Left renal cortex interstitium (tissue), 4 donors: ENCODE measurements around the gene PLCG1. TPM values are rescaled to one million over a fixed set of nuclear protein-coding genes. Genes with fewer than 3 reads are reported as not detected.

Experiments
- DNase-seq, 4 donors: peaks; one replicate each; pipeline ENCODE4 v3.0.0-alpha.2; 2013; ENCODE audit warnings: low read depth in 4 of 4, low spot score in 2 of 4, missing footprints in 1 of 4
- polyA plus RNA-seq, 4 donors: library from polyadenylated mRNA; unstranded; fragments of 120-200 nt; gene quantifications; one replicate each; pipeline ENCODE4 v1.2.1, GENCODE V29; 2013; ENCODE audit not compliant: insufficient read length in 4 of 4

PLCG1 gene
- polyA plus RNA-seq, 4 donors = 116 to 228 (median 156) TPM

DNA sequence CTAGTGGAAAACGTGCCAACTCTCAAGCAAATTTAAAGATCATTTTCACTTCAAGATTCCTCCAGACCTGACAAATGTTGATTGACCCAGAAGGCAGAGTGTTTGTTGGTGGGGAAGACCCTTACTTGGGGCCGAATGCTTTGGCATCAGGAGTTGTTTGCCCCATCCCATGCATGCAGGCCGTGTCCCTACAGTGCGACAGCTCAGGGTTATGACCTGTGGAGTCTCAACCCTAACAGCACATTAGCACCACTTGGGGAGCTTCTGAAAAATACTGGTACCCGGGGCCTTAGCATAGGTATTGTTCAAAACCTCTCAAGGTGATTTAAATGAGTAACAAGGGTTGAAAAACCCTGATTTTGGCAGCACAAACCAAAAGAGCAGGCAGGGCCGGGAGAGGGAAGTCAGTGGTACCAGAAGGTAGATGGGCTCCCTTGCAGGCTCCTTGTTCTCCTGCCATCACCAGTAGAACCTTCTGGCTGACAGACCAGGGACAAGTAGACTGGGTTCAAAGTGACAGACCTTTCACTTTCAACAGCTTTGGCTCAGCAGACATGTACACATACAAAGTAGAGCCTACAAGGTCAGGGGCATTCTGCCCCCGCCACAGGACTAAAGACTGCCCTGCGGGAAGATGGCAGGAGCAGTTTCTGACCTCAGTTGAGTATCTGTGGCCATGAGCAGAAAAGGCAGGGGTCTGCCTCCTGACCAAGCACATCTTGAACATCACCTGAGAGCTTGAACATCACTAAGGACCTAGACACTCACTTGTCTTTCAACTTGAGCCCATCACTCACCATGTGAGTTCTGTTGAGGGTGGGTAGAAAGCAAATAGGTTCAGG is 39.6 kb downstream of the PLCG1 start:
- no peak for DNase-seq

DNA sequence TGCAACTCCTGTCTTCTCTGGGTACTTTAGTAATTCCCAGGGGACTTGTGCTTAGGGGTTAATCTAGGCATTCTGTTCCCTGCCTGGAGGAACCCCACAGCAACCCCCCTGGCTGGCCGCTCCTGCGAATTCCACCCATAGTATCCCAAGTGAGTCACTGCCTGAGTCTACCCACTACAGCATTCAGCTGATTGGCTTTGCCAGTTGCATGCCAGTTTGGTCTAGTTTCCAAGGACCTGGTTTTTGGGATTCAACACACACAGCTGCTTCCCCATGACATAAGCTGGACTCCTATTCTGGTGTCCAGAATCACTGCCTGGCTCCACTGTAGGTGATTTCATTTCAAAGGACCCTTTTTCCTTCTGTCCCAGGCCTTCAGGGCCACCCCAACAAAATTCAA is 40.3 kb downstream of the PLCG1 start:
- no peak for DNase-seq

DNA sequence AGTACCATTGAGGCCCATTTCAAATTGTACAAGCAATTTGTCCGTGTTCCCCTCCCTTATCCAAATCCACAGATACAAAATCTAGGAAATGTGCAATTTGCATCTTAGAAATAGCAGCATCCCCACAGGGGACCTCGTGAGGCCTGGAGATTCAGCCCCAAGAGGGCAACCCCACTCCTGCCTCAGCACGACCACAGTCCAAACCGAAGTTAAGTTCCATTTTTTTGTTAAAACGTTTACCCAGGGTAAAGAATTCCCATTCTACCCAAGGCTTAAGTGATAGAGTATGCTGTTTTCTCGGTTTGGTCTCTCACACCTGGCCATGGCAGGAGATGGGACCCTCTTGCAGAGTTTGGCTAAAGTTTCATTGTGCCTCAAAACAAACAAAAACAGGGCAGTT is 41.2 kb downstream of the PLCG1 start:
- no peak for DNase-seq

DNA sequence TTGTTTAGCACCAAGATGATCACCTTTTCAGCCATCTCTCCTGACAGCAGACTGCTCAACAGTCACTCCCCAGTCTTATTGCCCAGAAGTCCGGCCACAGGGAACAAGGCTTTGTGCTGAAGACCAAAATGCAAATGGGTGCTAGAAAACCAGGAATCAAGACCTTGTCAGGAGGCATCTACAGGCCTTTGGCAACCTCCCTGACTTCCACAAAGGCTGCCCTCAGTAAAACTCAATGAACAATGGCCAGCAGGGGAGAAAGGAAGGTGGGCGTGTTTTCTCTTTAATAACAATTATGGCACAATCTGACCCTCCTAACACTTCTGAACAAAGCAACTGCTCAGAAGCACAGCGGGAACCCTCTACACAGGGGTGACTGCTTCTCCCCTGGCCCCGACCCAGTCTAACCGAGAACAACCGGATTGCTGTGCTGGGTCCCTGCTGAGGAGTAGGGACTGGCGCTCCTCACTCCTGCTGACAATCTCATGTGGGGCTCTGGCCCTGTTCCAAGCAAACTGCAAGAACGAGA is 41.6 kb downstream of the PLCG1 start:
- no peak for DNase-seq

DNA sequence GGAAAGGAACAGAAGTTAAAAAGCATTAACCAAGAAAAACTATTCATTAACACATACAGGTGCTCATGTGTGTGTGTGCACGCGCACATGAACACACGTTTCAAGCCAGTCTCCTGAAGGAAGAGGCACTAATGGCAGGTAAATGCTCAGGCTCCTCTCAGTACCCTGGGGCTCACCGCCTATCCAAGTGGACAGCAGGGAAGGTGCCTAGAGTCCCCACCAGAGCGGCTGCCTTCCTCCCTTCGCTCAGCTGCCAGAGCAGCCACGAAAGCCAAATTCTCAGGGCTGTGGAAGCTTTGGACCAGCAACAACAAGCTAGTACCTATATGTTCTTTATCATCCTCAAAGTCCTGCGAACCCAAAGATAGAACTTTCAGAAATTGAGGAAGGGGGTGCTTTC is 42.6 kb downstream of the PLCG1 start:
- no peak for DNase-seq

DNA sequence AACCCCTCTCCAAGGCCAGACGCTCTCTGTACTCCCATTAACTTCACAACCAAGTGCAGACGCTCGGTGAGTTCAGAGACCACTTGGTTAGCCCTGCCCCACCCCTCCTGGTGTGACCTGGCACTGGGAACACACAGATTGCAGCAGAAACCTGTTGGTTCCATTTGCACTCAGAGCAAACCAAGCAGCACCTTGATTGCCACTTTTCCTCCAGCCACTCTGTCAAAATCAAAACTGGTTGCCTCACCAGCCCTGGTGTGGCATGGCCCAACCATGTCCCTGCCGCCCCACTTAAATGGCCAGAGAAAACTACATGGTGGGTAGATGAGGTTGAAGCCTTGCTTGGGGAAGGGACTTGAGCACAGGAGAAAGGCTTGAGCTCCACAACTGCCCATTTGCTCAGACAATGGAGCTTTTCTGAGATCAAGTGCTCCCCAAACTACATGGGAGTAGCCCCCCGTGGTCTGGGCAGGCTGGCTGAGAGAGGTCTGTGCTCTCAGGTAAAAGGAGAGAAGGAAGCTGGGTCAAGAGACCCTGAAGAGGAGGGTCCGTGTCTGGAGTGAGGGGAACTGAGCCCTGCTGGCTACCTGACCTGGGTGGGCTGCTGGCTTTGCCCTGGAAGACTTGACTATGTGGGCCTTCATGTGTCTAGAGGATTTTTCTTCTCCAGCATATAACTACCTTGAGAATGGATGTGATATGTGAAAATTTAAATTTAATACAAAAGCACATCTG is 43.4 kb downstream of the PLCG1 start:
- DNase-seq = no peak

DNA sequence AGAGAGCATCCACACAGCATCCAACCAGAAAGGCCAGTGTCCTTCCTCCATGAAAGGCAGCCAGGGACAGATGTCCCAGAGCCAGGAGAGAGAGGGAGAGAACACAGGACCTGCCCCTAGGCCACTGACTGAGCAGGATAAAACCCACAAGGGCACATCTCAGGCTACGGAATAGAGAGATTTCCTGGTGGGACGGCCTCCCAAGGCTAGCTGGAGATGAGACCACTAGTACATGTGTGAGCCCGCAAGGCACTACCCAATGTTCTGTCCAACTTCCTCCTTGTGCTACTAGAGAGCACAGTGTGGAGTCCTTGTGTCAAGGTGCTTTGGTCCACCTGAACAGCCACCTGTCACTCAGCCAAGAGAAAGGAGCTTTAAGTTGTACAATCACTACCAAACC is 44.2 kb downstream of the PLCG1 start:
- no peak for DNase-seq

DNA sequence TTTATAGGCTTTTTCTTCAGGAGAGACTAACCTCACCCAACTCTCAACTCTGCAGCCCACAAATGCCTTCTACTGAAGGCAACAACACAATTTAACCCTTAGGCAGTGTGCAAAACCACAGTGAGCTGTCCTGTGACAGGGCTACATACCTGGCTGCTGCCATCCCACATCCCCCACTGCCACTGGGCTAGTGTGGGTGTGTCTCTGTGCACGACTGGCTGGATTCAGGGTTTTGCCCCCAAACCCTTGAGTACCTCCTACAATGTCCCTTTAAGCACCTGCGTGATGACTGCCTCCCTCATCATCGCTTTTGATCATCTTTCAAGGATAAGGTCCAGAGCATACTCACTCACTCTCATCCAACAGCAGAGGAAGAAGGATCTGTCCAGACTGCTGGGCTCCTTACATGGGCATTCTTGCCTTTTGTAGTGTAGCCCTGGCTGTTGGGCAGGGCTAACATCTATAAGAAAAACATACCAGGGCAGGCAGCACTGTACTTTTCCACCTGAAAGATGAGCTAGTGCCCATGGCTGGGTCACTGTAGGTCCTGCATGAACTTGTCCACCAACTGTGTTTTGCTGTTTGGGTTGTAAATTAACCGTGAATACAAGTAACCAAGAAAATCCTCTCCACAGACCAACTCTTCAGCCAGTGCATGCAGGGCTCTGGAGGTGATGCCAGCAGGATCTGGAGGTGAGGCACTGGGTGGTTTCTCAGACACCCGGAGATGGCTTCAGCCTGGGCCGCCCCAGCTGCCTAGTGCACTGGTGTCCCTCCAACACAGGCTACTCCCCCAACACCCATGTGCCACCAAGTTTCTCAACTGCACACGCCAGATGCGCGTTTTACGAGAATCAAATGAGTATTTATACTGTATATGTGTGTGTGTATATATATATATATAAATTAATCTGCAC is 45.2 kb downstream of the PLCG1 start:
- no peak for DNase-seq

DNA sequence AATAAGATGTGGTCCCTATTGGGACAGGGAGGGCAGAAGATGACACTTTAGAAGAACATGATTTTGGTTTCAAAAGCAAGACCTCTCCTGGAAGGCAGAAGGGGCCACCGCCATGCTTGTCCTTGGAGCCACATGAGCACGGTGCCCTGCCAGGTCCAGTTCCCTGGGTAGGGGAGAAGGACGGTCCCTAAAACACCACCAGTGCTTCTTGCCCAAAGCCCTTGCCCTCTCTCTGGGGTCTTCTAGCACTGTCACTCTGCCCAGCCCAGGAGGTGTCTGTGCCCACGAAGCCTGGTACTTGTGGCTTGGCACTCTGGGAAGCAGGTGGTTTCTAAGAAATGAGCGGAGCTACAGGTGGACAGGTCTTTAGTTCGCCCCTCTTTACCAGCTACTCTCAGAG is 46.0 kb downstream of the PLCG1 start:
- no peak for DNase-seq

DNA sequence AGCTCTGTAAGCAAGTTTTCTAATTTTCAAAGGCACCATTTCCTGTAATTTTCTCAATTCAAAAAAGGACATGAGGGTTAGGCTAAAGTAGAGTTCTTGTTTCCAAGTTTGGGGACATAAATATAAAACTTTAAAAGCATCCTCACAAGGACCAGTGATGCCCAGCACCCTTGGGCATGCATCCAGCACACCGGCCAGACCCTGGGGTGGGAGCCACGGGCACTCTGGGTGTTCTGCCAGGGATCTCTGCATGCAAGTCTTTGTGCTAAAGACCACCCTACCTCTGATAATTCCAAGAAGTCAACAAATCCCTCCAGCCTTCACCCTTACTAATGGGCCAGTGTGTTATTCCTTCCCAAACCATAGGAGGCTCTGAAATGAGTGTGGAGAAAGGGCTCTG is 46.5 kb downstream of the PLCG1 start:
- DNase-seq = no peak

DNA sequence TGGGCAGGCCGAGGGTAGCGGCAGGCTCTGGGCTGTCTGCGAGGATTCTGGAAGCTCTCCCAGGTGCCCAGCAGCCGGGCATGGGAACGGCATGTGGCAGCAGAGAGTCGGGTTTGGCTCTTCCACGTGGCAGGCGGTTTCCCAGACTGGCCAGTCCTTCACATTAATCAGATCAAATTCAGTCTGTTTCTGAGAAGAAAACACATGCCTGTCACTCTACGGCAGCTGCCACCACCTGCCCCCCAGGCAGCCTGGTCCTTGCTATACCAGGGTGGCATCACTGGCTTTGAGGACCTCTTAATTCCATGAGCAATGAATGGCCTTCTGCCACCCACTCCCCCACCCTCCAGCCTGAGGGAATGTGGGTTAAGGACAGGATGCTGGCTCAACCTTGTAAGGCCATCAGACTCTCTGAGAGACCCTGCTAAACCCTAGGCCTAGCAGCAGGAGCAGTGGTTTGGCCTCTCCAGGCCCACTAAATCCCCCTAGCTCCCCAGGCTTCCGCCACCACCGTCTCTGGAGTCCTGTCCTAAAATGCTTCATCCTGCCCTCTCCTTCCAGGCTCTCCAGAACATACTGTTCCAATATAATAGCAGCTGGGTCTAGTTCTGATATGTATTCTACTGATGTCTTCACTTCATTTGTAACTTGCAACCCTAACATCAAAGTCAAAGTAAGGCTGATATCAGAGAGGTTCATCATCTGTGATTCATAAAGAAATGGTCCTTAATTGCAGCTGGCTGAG is 47.8 kb downstream of the PLCG1 start:
- DNase-seq = no peak

DNA sequence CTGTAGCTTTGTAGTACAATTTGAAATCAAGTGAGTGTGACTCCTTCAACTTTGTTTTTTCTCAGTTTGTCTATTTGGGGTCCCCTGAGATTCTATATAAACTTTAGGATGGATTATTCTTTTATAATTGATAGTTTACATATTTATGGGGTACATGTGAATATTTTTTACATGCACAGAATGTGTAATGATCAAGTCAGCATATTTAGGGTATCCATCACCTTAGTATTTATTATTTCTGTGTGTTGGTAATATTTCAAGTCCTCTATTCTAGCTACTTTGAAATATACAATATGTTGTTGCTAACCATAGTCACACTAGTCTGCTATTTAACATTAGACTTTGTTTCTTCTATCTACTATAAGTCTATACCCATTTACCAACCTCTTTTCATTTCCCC is 50.3 kb downstream of the PLCG1 start:
- DNase-seq = no peak

DNA sequence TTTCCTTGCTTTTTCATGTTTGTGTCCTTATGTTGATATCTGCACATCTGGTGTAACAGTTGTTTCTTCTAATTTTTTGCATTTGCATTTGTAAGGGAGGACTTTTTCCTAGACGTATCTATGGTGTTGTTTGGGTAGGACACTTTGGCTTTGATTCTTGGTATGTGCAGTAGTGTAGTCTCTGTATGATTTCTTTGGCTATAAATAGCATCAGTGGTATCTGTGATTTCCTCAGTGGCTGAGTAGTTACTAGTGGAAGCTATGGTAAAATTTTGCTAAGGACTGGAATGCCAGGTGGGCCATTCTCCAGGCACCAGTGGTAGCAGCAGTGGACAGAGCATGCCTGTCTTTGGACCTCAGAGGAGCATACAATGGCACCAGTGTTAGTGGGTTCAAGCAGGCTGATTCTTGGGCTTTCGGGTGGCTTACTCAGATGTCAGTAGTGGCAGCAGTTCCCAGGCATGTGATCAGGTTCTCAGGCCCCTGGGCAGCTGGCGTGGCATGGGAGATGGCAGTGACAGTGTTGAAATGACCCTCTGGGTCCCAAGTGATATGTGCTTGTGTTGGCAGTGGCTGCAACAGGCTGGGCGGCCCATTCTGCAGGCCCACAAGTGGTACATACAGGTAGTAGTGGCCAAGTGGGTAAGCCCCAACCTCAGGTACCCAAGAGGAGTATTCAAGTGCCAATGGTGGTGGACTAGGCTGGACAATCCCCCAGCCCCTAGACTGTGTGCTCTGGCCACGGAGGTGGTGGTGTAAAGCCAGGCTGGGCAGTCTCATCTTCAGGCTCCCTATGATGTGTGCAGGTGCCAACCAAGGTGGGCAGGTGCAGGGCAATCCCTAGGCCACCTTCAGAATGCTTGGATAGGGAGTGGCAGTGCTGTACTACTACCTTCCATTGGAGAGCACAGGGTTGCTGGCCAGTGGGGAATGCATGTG is 54.5 kb downstream of the PLCG1 start:
- no peak for DNase-seq

DNA sequence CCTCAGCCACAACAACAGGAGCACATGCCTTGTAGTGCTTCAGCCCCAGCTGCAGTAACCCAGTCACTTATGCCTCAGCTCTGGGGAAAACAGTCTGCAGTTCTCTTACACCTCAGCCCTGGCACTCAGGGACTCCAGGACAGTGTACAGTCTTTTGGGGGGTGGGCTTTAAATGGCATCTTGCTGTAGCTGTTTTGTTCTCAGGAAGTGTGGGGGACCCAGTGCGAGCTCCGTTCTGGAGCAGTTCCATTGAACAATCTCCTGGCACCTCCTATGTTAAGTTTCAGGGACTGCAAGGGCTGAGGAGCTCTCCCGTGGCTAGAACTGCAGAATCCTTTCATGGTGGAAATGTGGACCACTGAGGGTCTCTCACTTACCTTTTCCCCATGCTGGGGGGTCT is 55.2 kb downstream of the PLCG1 start:
- no peak for DNase-seq

DNA sequence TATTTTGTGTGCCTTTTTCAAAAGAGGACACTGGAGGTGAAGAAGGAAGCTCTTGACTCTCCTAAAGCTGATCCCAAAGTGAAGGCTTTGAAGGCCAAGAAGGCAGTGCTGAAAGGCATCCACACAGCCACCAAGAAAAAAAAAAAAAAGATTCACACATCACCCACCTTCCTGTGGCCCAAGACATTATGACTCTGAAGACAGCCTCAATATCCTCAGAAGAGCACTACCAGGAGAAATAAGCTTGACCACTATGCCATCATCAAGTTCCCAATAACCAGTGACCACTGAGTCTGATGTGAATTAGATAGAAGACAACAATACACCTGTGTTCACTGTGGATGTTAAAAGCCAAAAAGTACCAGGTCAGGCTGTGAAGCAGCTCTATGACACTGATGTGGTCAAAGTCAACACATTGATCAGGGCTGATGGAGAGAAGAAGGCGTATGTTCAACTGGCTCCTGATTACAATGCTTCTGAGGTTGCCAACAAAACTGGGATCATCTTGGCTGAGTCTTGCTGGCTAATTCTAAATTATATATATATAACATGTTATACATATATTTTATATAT is 59.4 kb downstream of the PLCG1 start:
- no peak for DNase-seq

DNA sequence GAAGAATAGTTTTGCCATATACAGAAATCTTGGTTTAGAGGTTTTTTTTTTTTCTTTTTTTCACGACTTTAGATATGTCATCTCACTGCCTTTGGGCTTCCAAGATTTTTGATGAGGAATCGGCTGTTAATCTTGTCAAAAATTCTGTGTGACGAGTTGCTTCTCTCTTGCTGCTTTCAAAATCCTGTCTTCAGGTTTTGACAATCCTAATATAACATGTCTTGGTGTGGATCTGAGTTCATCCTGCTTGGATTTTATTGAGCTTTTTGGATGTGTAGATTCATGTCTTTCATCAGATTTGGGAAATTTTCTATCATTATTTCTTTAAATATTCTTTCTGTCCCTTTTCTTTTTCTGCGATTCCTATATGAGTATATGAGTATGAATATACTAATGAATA is 61.1 kb downstream of the PLCG1 start:
- DNase-seq = no peak

DNA sequence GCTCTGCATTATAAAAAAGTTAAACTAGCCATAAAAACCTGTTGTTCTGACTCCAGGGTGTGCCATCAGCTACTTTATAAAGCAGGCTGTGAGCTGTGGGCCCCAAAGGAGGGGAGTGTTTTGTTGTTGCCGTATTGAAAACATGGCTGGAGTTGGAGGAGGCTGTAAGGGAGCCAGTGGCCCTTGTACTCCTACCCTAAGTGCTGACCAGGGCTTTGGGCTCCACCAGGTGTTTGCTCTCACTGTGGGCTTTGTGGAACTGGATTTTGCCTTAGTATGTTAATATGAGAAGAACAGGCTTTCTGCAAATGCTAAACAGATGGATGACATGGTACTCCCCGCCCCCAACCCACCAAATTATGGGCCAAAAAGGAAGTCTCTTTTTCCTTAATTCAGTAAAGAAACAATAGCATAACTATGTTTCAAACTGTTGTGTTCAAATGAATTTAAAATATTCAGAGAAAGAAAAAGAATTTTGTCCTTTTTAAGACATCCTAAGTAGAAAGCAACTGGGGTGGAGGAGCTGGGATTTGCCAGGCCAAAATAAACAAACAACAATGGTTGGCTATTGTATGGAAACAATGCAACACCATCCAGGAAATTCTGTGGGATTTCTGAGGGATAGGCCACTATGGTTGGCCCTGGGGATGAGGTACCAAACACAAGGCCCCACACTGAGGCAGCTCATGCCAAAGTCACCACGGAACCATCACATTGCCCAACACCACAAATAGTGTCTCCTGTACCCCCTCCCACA is 63.3 kb downstream of the PLCG1 start:
- no peak for DNase-seq

DNA sequence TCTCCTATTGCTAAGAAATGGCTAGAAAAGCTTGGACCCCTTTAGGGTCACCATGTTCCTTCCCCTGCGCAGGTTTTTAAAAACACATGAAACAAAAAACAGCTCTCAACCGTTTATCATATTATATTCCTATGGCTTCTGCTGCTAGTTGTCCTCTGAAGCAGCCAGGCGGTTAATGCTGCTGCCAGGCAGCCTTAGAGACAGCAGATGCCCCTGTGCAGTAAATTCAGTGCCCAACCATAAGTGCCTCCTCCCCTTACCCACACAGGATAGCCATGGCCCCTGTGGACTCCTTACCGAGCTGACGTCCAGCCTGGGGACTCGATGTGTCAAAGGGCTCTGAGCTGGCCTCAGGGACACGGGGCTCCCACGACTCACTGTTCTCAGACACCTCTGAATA is 64.4 kb downstream of the PLCG1 start:
- no peak for DNase-seq
